Transverse colon (tissue), 4 donors: Measurements from ENCODE around the gene FASN.

Experiments
- CTCF ChIP-seq, 5 experiments: fragments of 200-600 bp in 3 of 5; fragments of 450-650 bp in 2 of 5; sonication (generic) in 3 of 5; IDR thresholded peaks; 1 replicate in 2 of 5; 2 replicates in 3 of 5; pipeline ENCODE4 v1.5.1; 2016 to 2017; ENCODE audit warnings: antibody characterized with exemption in 5 of 5, inconsistent platforms in 3 of 5, mild to moderate bottlenecking in 2 of 5, moderate library complexity in 1 of 5
- EP300 ChIP-seq: sonication (generic); formaldehyde crosslinking; IDR thresholded peaks from one replicate; pipeline ENCODE4 v1.6.1; 2017; ENCODE audit warnings: antibody characterized with exemption, low read depth
- POLR2A ChIP-seq: fragments of 450-650 bp; IDR thresholded peaks from one replicate; pipeline ENCODE4 v1.6.1; 2016; ENCODE audit warnings: antibody characterized with exemption, mild to moderate bottlenecking, moderate library complexity
- POLR2AphosphoS5 ChIP-seq, 3 donors: sonication (generic); formaldehyde crosslinking; IDR thresholded peaks; one replicate each; pipeline ENCODE4 v1.6.1; 2016; ENCODE audit warnings: antibody characterized with exemption in 3 of 3

GRCh38 chr17:82039695-82040299 lies 58.2 kb downstream of the FASN start:
- no peak for TF ChIP-seq CTCF (IDR thresholded peaks at IDR 0.05)
- TF ChIP-seq POLR2AphosphoS5 (IDR thresholded peaks at IDR 0.05): no peak
- TF ChIP-seq POLR2A: no peak
- no peak for TF ChIP-seq EP300
